ENCODE data around the gene ARMC9. TPM values are rescaled to one million over a fixed set of nuclear protein-coding genes. Genes with fewer than 3 reads are reported as not detected.
"Not testable (repeated sequence)": the region's sequence is repeated elsewhere in the genome, so short reads cannot be mapped to it uniquely, and the experiment has no call there.

ARMC9 gene
- total RNA-seq, 2 donors from 2014 or later = 1.6 to 2.0 TPM

DNA sequence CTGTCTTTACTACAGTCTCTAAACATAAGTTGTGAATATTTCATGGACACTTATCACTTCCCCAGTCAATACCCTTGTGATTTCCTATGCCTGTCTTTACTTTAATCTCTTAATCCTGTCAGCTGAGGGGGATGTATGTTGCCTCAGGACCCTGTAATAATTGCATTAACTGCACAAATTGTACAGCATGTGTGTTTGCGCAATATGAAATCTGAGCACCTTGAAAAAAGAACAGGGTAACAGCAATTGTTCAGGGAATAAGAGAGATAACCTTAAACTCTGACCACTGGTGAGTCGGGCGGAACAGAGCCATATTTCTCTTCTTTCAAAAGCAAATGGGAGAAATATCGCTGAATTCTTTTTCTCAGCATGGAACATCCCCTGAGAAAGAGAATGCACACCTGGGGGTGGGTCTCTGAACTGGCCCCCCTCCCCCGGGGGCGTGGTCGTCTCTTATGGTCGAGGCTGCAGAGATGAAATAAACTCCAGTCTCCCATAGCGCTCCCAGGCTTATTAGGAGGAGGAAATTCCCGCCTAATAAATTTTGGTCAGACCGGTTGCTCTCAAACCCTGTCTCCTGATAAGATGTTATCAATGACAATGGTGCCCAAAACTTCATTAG is 177.7 kb downstream of the ARMC9 start:
- H3K9me3 Mint-ChIP-seq; H3K36me3 Mint-ChIP-seq (ENCODE audit: low read depth); H3K4me3 Mint-ChIP-seq; ATAC-seq (replicated peaks); H3K4me1 Mint-ChIP-seq; H3K27me3 Mint-ChIP-seq; H3K27ac Mint-ChIP-seq: not testable (repeated sequence)

DNA sequence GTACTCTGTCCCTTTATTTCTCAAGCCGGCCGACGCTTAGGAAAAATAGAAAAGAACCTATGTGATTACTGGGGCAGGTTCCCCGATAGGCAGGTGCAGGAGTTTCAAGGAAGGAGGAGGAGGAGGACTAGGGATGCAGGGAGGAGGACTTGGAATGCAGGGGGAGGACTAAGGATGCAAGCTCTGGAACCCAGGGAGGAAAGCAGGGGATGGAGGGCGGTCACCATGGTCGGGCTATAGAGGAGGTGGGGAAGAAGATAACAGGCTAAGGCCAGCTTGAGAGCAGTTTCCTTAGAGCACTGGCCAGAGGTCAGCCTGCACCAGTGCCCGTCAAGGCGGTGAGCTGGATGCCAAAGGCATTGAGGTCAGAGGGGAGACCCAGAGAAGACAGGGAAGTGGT is 178.4 kb downstream of the ARMC9 start:
- peaks cover 5% of the 10 kb centered on the region for H3K27me3 Mint-ChIP-seq
- H3K36me3 Mint-ChIP-seq (ENCODE audit: low read depth) = no peaks in the 10 kb centered on the region
- H3K4me3 Mint-ChIP-seq = no peak overlapping the region
- no peak for ATAC-seq (replicated peaks)
- H3K9me3 Mint-ChIP-seq = no peaks in the 10 kb centered on the region
- H3K27ac Mint-ChIP-seq = no peak overlapping the region
- H3K4me1 Mint-ChIP-seq = no peaks in the 10 kb centered on the region

DNA sequence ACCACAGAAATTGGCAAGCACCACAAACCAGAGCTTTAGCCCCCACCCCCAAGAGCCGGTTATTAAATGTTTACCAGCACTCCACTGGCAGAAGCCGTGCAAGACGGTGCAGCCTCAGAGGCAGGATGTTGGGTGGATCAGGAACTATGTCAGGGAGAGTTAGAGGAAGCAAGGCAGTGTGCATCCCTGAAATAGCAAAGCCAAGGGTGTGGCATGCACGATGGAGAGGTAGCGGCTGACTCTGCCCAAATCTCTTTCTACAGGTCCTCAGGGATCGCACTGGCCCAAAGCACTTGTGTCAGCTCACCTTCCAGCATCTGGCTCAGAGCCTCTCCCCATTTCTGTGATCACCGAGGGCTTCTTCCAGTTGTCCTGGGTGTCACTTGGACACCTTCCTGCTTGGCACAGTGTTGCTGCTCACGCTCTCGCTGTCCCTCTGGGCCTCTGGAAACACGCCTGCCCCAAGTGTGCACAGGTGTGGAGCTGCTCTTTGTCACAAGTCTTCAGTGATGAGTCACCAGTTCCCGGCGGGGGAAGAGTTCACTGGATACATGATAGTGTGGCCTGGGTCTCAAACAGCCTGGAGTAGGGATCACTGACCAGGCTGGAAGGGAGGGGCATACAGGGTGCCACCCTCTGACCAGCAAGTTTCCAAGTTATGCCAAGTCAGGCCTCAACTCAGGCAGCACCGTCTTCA is 179.7 kb downstream of the ARMC9 start:
- peaks cover 5% of the 10 kb centered on the region for H3K27me3 Mint-ChIP-seq
- ATAC-seq (replicated peaks) = no peak
- no peaks in the 10 kb centered on the region for H3K4me1 Mint-ChIP-seq
- H3K36me3 Mint-ChIP-seq (ENCODE audit: low read depth) = no peaks in the 10 kb centered on the region
- H3K9me3 Mint-ChIP-seq = no peaks in the 10 kb centered on the region
- no peak overlapping the region for H3K27ac Mint-ChIP-seq
- no peak overlapping the region for H3K4me3 Mint-ChIP-seq

DNA sequence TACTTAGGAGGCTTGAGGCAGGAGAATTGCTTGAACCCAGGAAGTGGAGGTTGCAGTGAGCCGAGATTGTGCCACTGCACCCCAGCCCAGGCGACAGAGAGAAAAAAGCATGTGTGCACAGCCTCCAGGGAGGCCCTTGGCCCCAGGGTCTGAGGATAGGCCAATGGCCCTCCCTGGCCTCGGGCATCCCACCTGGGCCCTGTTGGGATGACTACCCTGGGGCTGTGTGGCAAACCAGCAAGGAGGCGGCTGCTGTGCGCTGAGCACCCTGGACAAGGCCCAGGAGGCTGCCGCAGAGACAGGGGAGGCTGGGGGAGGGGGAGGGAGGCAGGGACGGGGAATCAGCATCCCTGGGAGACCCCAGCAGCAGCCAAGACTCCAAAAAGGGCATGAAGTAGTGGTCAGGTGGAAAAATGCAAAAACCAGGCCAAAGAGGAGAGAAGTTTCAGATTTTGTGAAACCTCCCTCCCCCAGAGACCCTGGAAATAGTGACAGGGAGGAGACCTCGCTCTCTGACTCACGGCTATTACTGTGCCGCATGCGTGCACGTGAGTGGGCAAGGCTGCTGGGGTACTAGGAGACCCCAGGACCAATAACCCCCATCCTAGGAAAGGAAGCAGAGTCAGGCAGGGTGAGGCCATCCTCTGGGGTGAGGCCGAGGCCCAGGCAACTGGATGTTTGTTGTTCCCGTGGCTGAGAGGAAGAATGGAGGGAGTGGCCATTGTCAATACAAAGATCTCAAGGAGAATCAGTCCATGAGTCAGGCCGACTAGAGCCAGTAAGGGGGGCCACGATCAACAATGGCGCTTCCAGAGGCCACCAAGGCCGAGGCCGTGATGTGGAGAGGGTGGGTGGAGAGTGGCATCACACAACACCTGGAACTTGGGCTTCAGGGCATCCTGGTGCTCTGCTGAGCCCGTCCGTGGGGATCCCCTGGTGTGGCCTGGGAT is 181.1 kb downstream of the ARMC9 start:
- H3K4me3 Mint-ChIP-seq = no peak overlapping the region
- no peak overlapping the region for H3K27ac Mint-ChIP-seq
- ATAC-seq (replicated peaks) = no peak
- peaks cover 5% of the 10 kb centered on the region for H3K27me3 Mint-ChIP-seq
- no peaks in the 10 kb centered on the region for H3K4me1 Mint-ChIP-seq
- no peaks in the 10 kb centered on the region for H3K9me3 Mint-ChIP-seq
- H3K36me3 Mint-ChIP-seq (ENCODE audit: low read depth) = no peaks in the 10 kb centered on the region

DNA sequence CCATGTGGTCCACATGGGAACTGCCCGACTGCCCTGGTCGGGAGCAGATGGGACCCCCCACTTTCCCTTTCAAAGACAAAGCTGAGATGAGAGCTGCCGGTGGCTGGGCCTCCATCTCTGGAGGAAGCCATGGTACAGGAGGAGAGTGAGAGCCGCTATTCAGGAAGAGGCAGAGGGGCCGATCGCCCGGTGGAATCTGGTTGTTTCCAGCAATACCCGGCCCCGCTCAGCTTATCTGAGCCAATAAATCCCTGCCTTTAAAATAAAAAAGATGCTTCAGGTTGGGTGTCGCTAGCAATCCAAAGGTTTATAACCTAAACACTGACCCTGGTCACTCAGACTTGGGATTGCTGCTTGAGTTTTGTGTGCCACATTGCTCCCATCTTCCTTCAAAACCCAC is 181.9 kb downstream of the ARMC9 start:
- H3K9me3 Mint-ChIP-seq = peaks cover 8% of the 10 kb centered on the region
- no peaks in the 10 kb centered on the region for H3K4me1 Mint-ChIP-seq
- H3K4me3 Mint-ChIP-seq = no peak overlapping the region
- H3K27me3 Mint-ChIP-seq = peaks cover 5% of the 10 kb centered on the region
- H3K27ac Mint-ChIP-seq = no peak overlapping the region
- H3K36me3 Mint-ChIP-seq (ENCODE audit: low read depth) = no peaks in the 10 kb centered on the region
- no peak for ATAC-seq (replicated peaks)

DNA sequence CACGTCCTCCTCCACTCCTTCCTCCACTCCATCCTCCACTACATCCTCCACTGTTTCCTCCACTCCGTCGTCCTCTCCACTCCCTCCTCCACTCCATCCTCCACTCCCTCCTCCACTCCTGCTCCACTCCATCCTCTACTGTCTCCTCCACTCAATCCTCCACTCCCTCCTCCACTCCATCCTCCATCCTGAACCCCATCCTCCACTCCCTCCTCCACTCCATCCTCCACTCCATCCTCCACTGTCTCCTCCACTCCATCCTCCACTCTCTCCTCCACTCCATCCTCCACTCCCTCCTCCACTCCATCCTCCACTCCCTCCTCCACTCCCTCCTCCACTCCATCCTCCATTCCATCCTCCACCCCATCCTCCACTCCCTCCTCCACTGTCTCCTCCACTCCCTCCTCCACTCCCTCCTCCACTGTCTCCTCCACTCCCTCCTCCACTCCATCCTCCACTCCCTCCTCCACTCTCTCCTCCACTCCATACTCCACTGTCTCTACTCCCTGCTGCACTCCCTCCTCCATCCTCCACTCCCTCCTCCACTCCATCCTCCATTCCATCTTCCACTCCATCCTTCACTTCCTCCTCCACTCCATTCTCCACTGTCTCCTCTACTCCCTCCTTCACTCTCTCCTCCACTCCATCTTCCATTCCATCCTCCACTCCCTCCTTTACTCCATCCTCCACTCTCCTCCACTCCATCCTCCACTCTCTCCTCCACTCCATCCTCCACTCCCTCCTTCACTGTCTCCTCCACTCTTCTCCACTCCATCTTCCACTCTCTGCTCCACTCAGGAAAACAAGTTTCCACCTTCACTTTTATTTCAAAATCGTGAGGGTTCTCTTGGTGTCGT is 182.8 kb downstream of the ARMC9 start:
- no peaks in the 10 kb centered on the region for H3K36me3 Mint-ChIP-seq (ENCODE audit: low read depth)
- no peak overlapping the region for H3K27ac Mint-ChIP-seq
- peaks cover 8% of the 10 kb centered on the region for H3K9me3 Mint-ChIP-seq
- no peaks in the 10 kb centered on the region for H3K4me1 Mint-ChIP-seq
- no peak overlapping the region for H3K4me3 Mint-ChIP-seq
- peaks cover 5% of the 10 kb centered on the region for H3K27me3 Mint-ChIP-seq
- ATAC-seq (replicated peaks) = no peak

GRCh38 chr2:231382116-231382515 is 183.7 kb downstream of the ARMC9 start:
- no peaks in the 10 kb centered on the region for H3K36me3 Mint-ChIP-seq (ENCODE audit: low read depth)
- no peak overlapping the region for H3K4me3 Mint-ChIP-seq
- H3K27ac Mint-ChIP-seq = no peak overlapping the region
- no peaks in the 10 kb centered on the region for H3K4me1 Mint-ChIP-seq
- H3K9me3 Mint-ChIP-seq = peaks cover 8% of the 10 kb centered on the region
- H3K27me3 Mint-ChIP-seq = peaks cover under 1% of the 10 kb centered on the region
- ATAC-seq (replicated peaks) = no peak

DNA sequence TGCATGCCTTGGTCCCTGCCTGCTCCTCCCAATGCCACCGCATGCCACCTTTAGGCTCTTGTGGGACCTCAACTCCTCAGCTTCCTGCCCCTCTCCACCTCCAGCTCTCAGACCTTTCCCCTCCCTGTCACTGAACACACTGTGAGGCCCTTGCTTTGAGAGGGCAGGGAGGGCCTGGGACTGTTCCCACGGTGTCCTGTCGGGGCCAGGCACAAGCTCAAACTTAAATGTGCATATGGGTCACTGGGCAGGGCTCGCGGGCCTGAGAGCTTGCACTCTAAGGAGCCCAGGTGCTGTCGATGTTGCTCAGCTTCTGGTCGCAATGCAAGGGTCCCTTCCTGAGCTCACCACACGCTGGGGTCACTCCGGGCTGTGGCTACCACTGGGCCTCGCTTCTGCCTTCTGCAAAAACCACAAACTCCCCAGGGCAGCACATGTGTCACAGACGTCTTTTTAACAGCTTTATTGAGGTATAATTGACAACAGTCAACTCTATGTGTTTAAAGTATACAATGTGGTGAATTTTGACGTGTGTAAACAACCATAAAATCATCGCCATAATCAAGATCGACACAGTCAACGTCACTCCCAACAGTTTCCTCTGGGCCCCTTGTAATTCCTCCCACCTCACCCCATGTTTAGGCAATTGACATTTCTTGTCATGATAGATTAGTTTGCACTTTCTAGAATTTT is 185.1 kb downstream of the ARMC9 start:
- H3K9me3 Mint-ChIP-seq = peaks cover 8% of the 10 kb centered on the region

GRCh38 chr2:231384109-231384435 is 185.6 kb downstream of the ARMC9 start:
- no peaks in the 10 kb centered on the region for H3K4me1 Mint-ChIP-seq
- H3K27me3 Mint-ChIP-seq = no peaks in the 10 kb centered on the region
- no peak for ATAC-seq (replicated peaks)
- H3K4me3 Mint-ChIP-seq = no peak overlapping the region
- no peak overlapping the region for H3K27ac Mint-ChIP-seq
- H3K9me3 Mint-ChIP-seq = peaks cover 8% of the 10 kb centered on the region
- no peaks in the 10 kb centered on the region for H3K36me3 Mint-ChIP-seq (ENCODE audit: low read depth)

More for the DNA sequence above, 185.1 kb downstream of the ARMC9 start:
- Mint-ChIP-seq H3K36me3 (ENCODE audit: low read depth) (no peaks in the 10 kb centered on the region), H3K4me3 (no peak overlapping the region), H3K27me3 (no peaks in the 10 kb centered on the region), H3K4me1 (no peaks in the 10 kb centered on the region), H3K27ac (no peak overlapping the region)
- ATAC-seq (replicated peaks) = no peak

DNA sequence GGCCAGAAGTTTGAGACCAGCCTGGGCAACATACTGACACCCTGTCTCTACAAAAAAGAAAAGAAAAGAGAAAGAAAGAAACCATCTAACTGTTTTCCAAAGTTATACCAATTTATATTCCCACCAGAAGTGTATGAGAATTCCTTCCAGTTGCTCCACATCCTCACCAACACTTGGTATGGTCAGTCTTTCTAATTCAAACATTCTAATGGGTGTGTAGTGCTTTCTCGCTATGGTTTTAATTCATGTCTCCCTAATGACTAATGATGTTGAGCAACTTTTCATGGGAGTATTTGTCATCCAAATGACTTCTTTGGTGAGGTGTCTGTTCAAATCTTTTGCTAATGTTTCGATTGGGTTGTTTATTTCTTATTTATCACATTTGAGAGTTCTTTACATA is 186.5 kb downstream of the ARMC9 start:
- peaks cover 4% of the 10 kb centered on the region for H3K27me3 Mint-ChIP-seq
- peaks cover 8% of the 10 kb centered on the region for H3K9me3 Mint-ChIP-seq
- H3K36me3 Mint-ChIP-seq (ENCODE audit: low read depth) = no peaks in the 10 kb centered on the region
- no peak overlapping the region for H3K4me3 Mint-ChIP-seq
- no peak overlapping the region for H3K27ac Mint-ChIP-seq
- H3K4me1 Mint-ChIP-seq = no peaks in the 10 kb centered on the region
- no peak for ATAC-seq (replicated peaks)

GRCh38 chr2:231385429-231385828 is 187.0 kb downstream of the ARMC9 start:
- Mint-ChIP-seq H3K4me3 (no peak overlapping the region), H3K36me3 (ENCODE audit: low read depth) (no peaks in the 10 kb centered on the region), H3K4me1 (no peaks in the 10 kb centered on the region), H3K27me3 (peaks cover 4% of the 10 kb centered on the region), H3K27ac (no peak overlapping the region), H3K9me3 (peaks cover 8% of the 10 kb centered on the region)
- no peak for ATAC-seq (replicated peaks)

- H3K27me3 Mint-ChIP-seq = peaks cover 8% of the 10 kb centered on the region
- peaks cover 8% of the 10 kb centered on the region for H3K9me3 Mint-ChIP-seq
- H3K4me3 Mint-ChIP-seq = no peak overlapping the region
- no peaks in the 10 kb centered on the region for H3K36me3 Mint-ChIP-seq (ENCODE audit: low read depth)
- no peaks in the 10 kb centered on the region for H3K4me1 Mint-ChIP-seq
- H3K27ac Mint-ChIP-seq = no peak overlapping the region
- no peak for ATAC-seq (replicated peaks)
These were observed 188.0 kb downstream of the ARMC9 start for GRCh38 chr2:231386446-231386845.

GRCh38 chr2:231387904-231388724 is 189.7 kb downstream of the ARMC9 start:
- Mint-ChIP-seq H3K27me3 (peaks cover 12% of the 10 kb centered on the region), H3K4me1 (no peaks in the 10 kb centered on the region), H3K9me3 (peaks cover 8% of the 10 kb centered on the region), H3K4me3 (no peak overlapping the region), H3K27ac (no peak overlapping the region), H3K36me3 (ENCODE audit: low read depth) (no peaks in the 10 kb centered on the region)
- ATAC-seq (replicated peaks) = no peak
